ENCODE data around the gene TEX38. TPM values are rescaled to one million over a fixed set of nuclear protein-coding genes. Genes with fewer than 3 reads are reported as not detected.

Gene TEX38
- total RNA-seq, 1 donor = not detected

- Histone ChIP-seq H3K4me1 (ENCODE audit: insufficient read depth, low read length) (peaks cover 13% of the 10 kb centered on the region), H3K9me3 (ENCODE audit: low read depth, low read length) (no peaks in the 10 kb centered on the region), H3K4me3 (ENCODE audit: low read length) (no peak overlapping the region), H3K27me3 (ENCODE audit: insufficient read depth, low read length) (no peaks in the 10 kb centered on the region)
Observed at GRCh38 chr1:46670134-46670533, 1.5 kb upstream of the TEX38 start.

GRCh38 chr1:46672696-46673095 is 1.0 kb downstream of the TEX38 start:
- no peak overlapping the region for H3K4me3 ChIP-seq (ENCODE audit: low read length)
- peaks cover 13% of the 10 kb centered on the region for H3K4me1 ChIP-seq (ENCODE audit: insufficient read depth, low read length)
- H3K27me3 ChIP-seq (ENCODE audit: insufficient read depth, low read length) = no peaks in the 10 kb centered on the region
- H3K9me3 ChIP-seq (ENCODE audit: low read depth, low read length) = no peaks in the 10 kb centered on the region

GRCh38 chr1:46673749-46674182 is 2.1 kb downstream of the TEX38 start:
- peaks cover 9% of the 10 kb centered on the region for H3K4me1 ChIP-seq (ENCODE audit: insufficient read depth, low read length)
- H3K27me3 ChIP-seq (ENCODE audit: insufficient read depth, low read length) = no peaks in the 10 kb centered on the region
- H3K9me3 ChIP-seq (ENCODE audit: low read depth, low read length) = no peaks in the 10 kb centered on the region
- no peak overlapping the region for H3K4me3 ChIP-seq (ENCODE audit: low read length)

GRCh38 chr1:46675549-46676314 is 4.1 kb downstream of the TEX38 start:
- Histone ChIP-seq H3K4me3 (ENCODE audit: low read length) (no peak overlapping the region), H3K27me3 (ENCODE audit: insufficient read depth, low read length) (no peaks in the 10 kb centered on the region), H3K9me3 (ENCODE audit: low read depth, low read length) (no peaks in the 10 kb centered on the region), H3K4me1 (ENCODE audit: insufficient read depth, low read length) (peaks cover 9% of the 10 kb centered on the region)

GRCh38 chr1:46676531-46676930 is 4.9 kb downstream of the TEX38 start:
- Histone ChIP-seq H3K4me1 (ENCODE audit: insufficient read depth, low read length) (peaks cover 9% of the 10 kb centered on the region), H3K27me3 (ENCODE audit: insufficient read depth, low read length) (no peaks in the 10 kb centered on the region), H3K9me3 (ENCODE audit: low read depth, low read length) (no peaks in the 10 kb centered on the region), H3K4me3 (ENCODE audit: low read length) (no peak overlapping the region)

- H3K27me3 ChIP-seq (ENCODE audit: insufficient read depth, low read length) = no peaks in the 10 kb centered on the region
- peaks cover 9% of the 10 kb centered on the region for H3K4me1 ChIP-seq (ENCODE audit: insufficient read depth, low read length)
- H3K4me3 ChIP-seq (ENCODE audit: low read length) = no peak overlapping the region
- H3K9me3 ChIP-seq (ENCODE audit: low read depth, low read length) = no peaks in the 10 kb centered on the region
Observed at GRCh38 chr1:46677339-46677738, 5.7 kb downstream of the TEX38 start.

- Histone ChIP-seq H3K27me3 (ENCODE audit: insufficient read depth, low read length) (no peaks in the 10 kb centered on the region), H3K4me1 (ENCODE audit: insufficient read depth, low read length) (peaks cover 9% of the 10 kb centered on the region), H3K9me3 (ENCODE audit: low read depth, low read length) (no peaks in the 10 kb centered on the region), H3K4me3 (ENCODE audit: low read length) (no peak overlapping the region)
Observed at GRCh38 chr1:46679789-46680573, 8.3 kb downstream of the TEX38 start.

- H3K4me1 ChIP-seq (ENCODE audit: insufficient read depth, low read length) = peaks cover 5% of the 10 kb centered on the region
- H3K9me3 ChIP-seq (ENCODE audit: low read depth, low read length) = no peaks in the 10 kb centered on the region
- H3K4me3 ChIP-seq (ENCODE audit: low read length) = no peak overlapping the region
- no peaks in the 10 kb centered on the region for H3K27me3 ChIP-seq (ENCODE audit: insufficient read depth, low read length)
Observed at GRCh38 chr1:46681333-46682034, 9.8 kb downstream of the TEX38 start.

- Histone ChIP-seq H3K27me3 (ENCODE audit: insufficient read depth, low read length) (no peaks in the 10 kb centered on the region), H3K4me1 (ENCODE audit: insufficient read depth, low read length) (peaks cover 3% of the 10 kb centered on the region), H3K4me3 (ENCODE audit: low read length) (no peak overlapping the region), H3K9me3 (ENCODE audit: low read depth, low read length) (no peaks in the 10 kb centered on the region)
Observed at GRCh38 chr1:46682064-46682463, 10.4 kb downstream of the TEX38 start.

GRCh38 chr1:46684670-46685069 is 13.0 kb downstream of the TEX38 start:
- Histone ChIP-seq H3K4me1 (ENCODE audit: insufficient read depth, low read length) (peaks cover 12% of the 10 kb centered on the region), H3K4me3 (ENCODE audit: low read length) (no peak overlapping the region), H3K27me3 (ENCODE audit: insufficient read depth, low read length) (no peaks in the 10 kb centered on the region), H3K9me3 (ENCODE audit: low read depth, low read length) (no peaks in the 10 kb centered on the region)

GRCh38 chr1:46686255-46686654 is 14.6 kb downstream of the TEX38 start:
- peaks cover 12% of the 10 kb centered on the region for H3K4me1 ChIP-seq (ENCODE audit: insufficient read depth, low read length)
- H3K9me3 ChIP-seq (ENCODE audit: low read depth, low read length) = no peaks in the 10 kb centered on the region
- no peaks in the 10 kb centered on the region for H3K27me3 ChIP-seq (ENCODE audit: insufficient read depth, low read length)
- no peak overlapping the region for H3K4me3 ChIP-seq (ENCODE audit: low read length)

GRCh38 chr1:46687093-46687659 is 15.5 kb downstream of the TEX38 start:
- Histone ChIP-seq H3K4me1 (ENCODE audit: insufficient read depth, low read length) (peaks cover 12% of the 10 kb centered on the region), H3K27me3 (ENCODE audit: insufficient read depth, low read length) (no peaks in the 10 kb centered on the region), H3K9me3 (ENCODE audit: low read depth, low read length) (no peaks in the 10 kb centered on the region), H3K4me3 (ENCODE audit: low read length) (no peak overlapping the region)

- Histone ChIP-seq H3K4me3 (ENCODE audit: low read length) (no peak overlapping the region), H3K9me3 (ENCODE audit: low read depth, low read length) (no peaks in the 10 kb centered on the region), H3K27me3 (ENCODE audit: insufficient read depth, low read length) (no peaks in the 10 kb centered on the region), H3K4me1 (ENCODE audit: insufficient read depth, low read length) (peaks cover 12% of the 10 kb centered on the region)
Observed at GRCh38 chr1:46687921-46688509, 16.4 kb downstream of the TEX38 start.

GRCh38 chr1:46689356-46689755 is 17.7 kb downstream of the TEX38 start:
- peaks cover 12% of the 10 kb centered on the region for H3K4me1 ChIP-seq (ENCODE audit: insufficient read depth, low read length)
- H3K27me3 ChIP-seq (ENCODE audit: insufficient read depth, low read length) = no peaks in the 10 kb centered on the region
- no peak overlapping the region for H3K4me3 ChIP-seq (ENCODE audit: low read length)
- H3K9me3 ChIP-seq (ENCODE audit: low read depth, low read length) = no peaks in the 10 kb centered on the region

Measured in mononuclear cell (primary cell).